ENCODE results near the gene GALNT13.

GALNT13 gene

DNA sequence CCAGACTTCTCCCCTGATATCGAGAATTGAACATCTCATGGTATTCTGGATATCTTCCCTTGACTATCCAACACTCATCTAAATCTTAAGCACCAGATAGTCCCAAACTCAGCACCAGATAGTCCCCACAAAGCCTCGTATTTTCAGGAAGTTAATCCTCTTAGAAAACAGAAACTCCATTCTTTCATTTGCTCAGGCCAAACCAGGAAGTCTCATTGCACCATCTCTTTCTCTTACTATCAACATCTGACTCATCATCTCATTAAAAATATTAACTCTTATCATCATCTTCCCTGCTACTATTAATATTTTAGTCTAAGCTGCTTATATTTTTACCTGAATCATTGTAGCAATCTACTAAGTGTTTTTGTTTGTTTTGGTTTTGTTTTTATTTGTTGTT, 286.4 kb downstream of the GALNT13 start:
- DNase-seq (ENCODE audit: low read depth), result peak; percentile 28
- H3K4me3 ChIP-seq (ENCODE audit: control insufficient read depth, low read depth, low read length), result no peak overlapping the region
- TF ChIP-seq, protein P1, sequence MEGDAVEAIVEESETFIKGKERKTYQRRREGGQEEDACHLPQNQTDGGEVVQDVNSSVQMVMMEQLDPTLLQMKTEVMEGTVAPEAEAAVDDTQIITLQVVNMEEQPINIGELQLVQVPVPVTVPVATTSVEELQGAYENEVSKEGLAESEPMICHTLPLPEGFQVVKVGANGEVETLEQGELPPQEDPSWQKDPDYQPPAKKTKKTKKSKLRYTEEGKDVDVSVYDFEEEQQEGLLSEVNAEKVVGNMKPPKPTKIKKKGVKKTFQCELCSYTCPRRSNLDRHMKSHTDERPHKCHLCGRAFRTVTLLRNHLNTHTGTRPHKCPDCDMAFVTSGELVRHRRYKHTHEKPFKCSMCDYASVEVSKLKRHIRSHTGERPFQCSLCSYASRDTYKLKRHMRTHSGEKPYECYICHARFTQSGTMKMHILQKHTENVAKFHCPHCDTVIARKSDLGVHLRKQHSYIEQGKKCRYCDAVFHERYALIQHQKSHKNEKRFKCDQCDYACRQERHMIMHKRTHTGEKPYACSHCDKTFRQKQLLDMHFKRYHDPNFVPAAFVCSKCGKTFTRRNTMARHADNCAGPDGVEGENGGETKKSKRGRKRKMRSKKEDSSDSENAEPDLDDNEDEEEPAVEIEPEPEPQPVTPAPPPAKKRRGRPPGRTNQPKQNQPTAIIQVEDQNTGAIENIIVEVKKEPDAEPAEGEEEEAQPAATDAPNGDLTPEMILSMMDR (conservative IDR thresholded peaks at IDR 0.05; ENCODE audit: control insufficient read depth, insufficient read depth, low read depth, low read length), result no peak

GRCh38 chr2:154161286-154161685, 289.6 kb downstream of the GALNT13 start:
- no peak overlapping the region for H3K4me3 ChIP-seq (ENCODE audit: control insufficient read depth, low read depth, low read length)
- TF ChIP-seq, protein P1 (conservative IDR thresholded peaks at IDR 0.05; ENCODE audit: control insufficient read depth, insufficient read depth, low read depth, low read length), result no peak
- no peak for DNase-seq (ENCODE audit: low read depth)

DNA sequence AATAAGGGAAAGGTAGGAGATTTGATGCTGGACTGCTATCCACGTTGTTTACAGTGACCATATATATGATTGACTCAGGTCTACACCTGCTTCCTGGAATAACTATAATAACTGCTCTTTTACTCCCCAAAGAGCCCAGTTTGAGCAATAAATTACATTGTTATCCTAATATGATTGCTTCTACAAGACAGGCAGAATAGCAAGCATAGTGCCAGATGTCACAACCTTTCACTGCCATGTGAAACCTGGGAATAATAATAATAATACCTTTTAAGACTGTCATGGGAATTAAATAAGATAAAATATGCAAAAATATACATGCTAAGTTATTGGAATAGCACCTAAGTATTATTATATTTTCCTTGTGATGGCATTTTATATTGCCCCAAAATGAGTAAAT, 298.7 kb downstream of the GALNT13 start:
- TF ChIP-seq, protein P1 (conservative IDR thresholded peaks at IDR 0.05; ENCODE audit: control insufficient read depth, insufficient read depth, low read depth, low read length), result no peak
- no peak overlapping the region for H3K4me3 ChIP-seq (ENCODE audit: control insufficient read depth, low read depth, low read length)
- DNase-seq (ENCODE audit: low read depth), result no peak

- TF ChIP-seq, protein P1 (conservative IDR thresholded peaks at IDR 0.05; ENCODE audit: control insufficient read depth, insufficient read depth, low read depth, low read length), result no peak
- no peak for DNase-seq (ENCODE audit: low read depth)
- H3K4me3 ChIP-seq (ENCODE audit: control insufficient read depth, low read depth, low read length), result no peak overlapping the region
Measured at GRCh38 chr2:154173164-154173563, 301.4 kb downstream of the GALNT13 start.

GRCh38 chr2:154173919-154174318, 302.2 kb downstream of the GALNT13 start:
- TF ChIP-seq, protein P1 (conservative IDR thresholded peaks at IDR 0.05; ENCODE audit: control insufficient read depth, insufficient read depth, low read depth, low read length), result no peak
- H3K4me3 ChIP-seq (ENCODE audit: control insufficient read depth, low read depth, low read length), result no peak overlapping the region
- no peak for DNase-seq (ENCODE audit: low read depth)

DNA sequence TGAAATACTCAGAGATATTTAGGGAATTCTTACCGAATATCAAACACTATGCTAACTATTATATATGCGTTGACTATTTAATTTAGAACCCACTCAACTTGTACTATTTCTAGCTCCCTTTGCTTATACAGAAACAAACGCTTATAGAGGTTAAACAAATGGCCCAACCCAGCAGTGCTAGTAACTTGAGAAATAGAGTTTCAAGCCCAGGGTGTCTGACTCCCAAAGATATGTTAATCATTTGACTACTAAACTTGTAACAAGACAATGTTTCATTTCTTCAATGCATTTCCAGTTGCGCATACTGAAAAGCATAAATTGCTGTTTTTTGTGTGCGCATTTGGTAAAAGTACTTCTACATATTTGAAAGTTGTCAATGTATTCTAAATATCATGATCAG, 310.3 kb downstream of the GALNT13 start:
- DNase-seq (ENCODE audit: low read depth), result no peak
- H3K4me3 ChIP-seq (ENCODE audit: control insufficient read depth, low read depth, low read length), result no peak overlapping the region
- TF ChIP-seq, protein P1 (conservative IDR thresholded peaks at IDR 0.05; ENCODE audit: control insufficient read depth, insufficient read depth, low read depth, low read length), result no peak

DNA sequence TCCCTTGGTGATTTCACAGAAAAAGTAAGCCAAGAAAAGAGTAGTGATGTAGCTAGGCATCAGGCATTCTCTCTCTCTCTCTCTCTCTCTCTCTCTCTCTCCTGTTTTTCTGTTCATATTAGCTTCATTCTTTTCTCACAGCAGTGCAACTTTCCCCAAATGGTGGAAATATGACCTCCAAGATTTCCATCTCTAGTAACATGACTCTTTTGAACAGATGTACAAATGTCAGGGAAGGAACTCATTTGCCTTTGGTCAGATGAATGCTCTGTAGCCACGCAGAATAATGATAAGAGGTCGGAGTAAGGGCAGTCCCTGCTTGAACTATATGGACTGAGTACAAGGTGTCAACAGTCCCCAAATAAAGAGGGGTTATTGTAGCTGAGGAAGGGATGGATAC, 316.2 kb downstream of the GALNT13 start:
- TF ChIP-seq, protein P1 (conservative IDR thresholded peaks at IDR 0.05; ENCODE audit: control insufficient read depth, insufficient read depth, low read depth, low read length), result no peak
- H3K4me3 ChIP-seq (ENCODE audit: control insufficient read depth, low read depth, low read length), result no peak overlapping the region
- DNase-seq (ENCODE audit: low read depth), result no peak
